ENCODE data around the gene CLCN2.

CLCN2 gene

DNA sequence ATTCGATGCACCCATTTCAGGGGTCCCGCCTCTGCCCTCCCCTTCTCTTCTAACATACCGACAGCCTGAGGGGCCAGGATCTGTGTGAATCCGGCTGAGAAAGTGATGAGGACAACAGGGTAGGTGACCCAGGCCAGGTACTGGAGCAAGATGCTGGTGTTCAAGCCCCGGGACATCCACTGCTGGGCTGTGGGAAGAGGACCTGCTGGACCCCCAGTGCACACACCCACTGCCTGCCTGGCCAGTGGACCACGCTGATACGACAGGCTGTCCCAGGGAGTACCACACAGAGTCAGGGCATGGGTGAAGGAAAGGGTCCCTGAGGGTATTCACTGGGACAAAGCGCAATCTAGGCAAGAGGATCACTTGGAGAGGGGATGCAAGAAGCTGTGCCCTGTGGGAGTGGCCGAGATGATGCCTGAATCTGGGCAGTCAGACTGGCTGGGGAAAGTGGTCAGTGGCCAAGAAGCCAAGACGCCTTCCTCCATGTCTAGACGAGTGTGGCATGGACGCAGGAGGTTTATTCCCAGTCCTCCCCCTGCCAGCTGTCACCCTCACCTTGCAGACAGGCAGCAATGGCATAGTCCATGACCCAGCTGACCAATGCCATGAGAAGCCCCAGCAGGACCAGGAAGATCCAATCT lies 3.2 kb downstream of the CLCN2 start:
- Histone ChIP-seq H3K4me1 (ENCODE audit: insufficient read depth, poor library complexity, severe bottlenecking) (no peaks in the 10 kb centered on the region), H3K27me3 (ENCODE audit: insufficient read depth, poor library complexity, severe bottlenecking) (no peaks in the 10 kb centered on the region), H3K4me3 (ENCODE audit: severe bottlenecking) (no peak overlapping the region), H3K27ac (ENCODE audit: poor library complexity, severe bottlenecking) (no peak overlapping the region), H3K9me3 (ENCODE audit: severe bottlenecking) (no peaks in the 10 kb centered on the region), H3K36me3 (ENCODE audit: low read depth) (peaks cover 14% of the 10 kb centered on the region)
- DNase-seq (ENCODE audit: low spot score) (peak; percentile 47), ATAC-seq (ENCODE audit: low read depth) (no peak)
- TF ChIP-seq, protein P1, sequence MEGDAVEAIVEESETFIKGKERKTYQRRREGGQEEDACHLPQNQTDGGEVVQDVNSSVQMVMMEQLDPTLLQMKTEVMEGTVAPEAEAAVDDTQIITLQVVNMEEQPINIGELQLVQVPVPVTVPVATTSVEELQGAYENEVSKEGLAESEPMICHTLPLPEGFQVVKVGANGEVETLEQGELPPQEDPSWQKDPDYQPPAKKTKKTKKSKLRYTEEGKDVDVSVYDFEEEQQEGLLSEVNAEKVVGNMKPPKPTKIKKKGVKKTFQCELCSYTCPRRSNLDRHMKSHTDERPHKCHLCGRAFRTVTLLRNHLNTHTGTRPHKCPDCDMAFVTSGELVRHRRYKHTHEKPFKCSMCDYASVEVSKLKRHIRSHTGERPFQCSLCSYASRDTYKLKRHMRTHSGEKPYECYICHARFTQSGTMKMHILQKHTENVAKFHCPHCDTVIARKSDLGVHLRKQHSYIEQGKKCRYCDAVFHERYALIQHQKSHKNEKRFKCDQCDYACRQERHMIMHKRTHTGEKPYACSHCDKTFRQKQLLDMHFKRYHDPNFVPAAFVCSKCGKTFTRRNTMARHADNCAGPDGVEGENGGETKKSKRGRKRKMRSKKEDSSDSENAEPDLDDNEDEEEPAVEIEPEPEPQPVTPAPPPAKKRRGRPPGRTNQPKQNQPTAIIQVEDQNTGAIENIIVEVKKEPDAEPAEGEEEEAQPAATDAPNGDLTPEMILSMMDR (IDR thresholded peaks at IDR 0.05; ENCODE audit: poor library complexity, severe bottlenecking): no peak

DNA sequence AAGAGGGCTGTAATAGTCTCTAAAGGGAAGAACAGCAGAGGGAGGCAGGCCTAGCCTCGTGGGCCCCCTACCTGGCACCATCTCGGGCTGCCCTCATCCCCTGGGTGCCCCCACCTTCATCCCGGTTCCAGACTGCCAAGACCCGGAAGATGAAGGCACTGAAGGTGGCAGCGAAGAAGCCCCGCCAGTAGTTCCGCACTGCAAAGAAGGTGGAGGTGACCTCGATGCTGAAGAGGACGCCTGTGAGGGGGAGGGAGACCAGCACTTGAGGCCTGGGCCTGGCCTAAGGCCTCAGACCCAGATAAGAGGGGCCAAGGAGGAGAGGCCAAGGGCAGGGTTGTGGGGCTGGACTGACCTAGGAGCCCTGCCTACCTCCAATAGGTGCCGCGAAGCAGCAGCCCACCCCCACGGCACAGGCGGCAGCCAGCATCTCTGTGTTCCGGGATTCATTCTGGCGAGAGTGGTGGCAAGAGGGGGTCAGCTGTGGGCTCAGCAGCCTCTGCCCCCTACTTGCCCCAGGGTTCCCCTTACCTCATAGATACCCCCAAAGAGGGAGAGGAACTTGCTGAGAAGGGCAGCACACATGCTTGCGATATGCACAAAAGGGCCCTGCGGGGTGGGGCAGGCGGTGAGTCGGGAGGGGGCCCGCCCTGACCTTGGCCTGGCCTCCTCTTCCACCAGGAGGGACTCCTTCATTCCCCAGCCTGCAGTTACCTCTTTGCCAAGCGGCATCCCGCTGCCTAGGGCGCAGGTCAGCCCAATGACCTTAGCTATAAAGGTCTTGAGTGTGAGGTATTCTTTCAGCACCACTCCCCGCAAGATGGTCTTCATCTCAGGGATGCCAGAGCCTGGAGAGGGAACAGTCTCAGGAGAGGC lies 3.9 kb downstream of the CLCN2 start:
- Histone ChIP-seq H3K27ac (ENCODE audit: poor library complexity, severe bottlenecking) (no peak overlapping the region), H3K4me1 (ENCODE audit: insufficient read depth, poor library complexity, severe bottlenecking) (no peaks in the 10 kb centered on the region), H3K27me3 (ENCODE audit: insufficient read depth, poor library complexity, severe bottlenecking) (no peaks in the 10 kb centered on the region), H3K4me3 (ENCODE audit: severe bottlenecking) (no peak overlapping the region), H3K9me3 (ENCODE audit: severe bottlenecking) (no peaks in the 10 kb centered on the region), H3K36me3 (ENCODE audit: low read depth) (peaks cover 21% of the 10 kb centered on the region)
- TF ChIP-seq, protein P1 (IDR thresholded peaks at IDR 0.05; ENCODE audit: poor library complexity, severe bottlenecking): no peak
- no peak for ATAC-seq (ENCODE audit: low read depth)
- peak; percentile 46 for DNase-seq (ENCODE audit: low spot score)

DNA sequence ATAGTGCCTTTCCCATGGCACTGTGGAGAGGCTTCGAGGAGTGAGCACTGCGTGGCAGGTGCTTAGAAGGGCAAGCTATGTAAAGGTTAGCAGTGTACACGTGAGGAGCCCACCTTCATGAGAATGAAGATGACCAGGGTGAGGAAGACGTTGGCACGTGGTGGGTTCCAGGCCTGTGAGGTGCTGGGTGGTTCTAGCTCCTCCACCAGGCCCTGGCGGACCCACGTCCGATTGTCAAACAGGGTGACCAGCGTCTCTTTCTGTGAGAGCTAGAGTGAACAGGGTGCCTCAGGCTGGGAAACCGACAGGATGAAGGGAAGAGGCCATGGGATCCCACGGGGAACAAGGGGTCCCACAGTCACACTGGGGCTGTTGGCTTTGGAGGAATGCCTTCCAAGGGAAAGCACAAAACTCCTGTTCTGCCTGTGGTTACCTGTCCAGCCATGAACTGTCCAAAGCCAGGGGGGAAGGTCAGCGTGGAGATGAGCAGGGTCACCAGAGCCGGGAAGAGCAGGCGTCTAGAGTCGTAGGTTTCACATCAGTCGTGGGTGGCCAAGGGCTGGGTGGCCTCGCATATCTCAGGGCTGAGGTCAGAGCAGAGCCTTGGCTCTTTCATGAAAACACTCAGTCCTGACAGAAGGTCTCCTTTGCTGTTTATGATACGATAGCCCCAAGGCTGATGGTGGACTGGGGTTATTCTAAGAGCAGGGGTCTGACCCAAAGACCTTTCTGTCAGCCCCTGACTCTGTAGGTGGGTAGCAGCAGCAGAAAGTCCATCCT lies 6.0 kb downstream of the CLCN2 start:
- TF ChIP-seq, protein P1 (IDR thresholded peaks at IDR 0.05; ENCODE audit: poor library complexity, severe bottlenecking): no peak

DNA sequence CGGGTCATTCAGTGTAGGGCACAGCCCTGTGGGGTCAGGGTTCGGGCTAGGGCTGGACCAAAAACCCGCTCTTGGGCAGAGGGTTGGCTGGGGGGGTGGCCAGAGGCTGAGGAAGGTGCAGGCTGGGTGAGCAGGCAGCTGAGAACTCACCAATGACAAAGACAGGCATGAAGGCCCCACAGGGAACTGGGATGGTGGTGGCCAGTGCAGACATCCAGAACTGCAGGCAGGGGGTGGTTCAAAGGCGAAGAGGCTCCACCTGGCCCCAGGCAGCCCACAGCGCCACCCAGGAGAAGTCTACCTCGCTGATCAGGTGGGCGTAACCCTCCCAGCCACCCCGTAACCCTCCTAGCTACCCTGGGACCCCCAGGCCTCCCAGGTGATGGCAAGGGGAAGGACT lies 6.7 kb downstream of the CLCN2 start:
- peaks cover 26% of the 10 kb centered on the region for H3K36me3 ChIP-seq (ENCODE audit: low read depth)
- H3K27me3 ChIP-seq (ENCODE audit: insufficient read depth, poor library complexity, severe bottlenecking): no peaks in the 10 kb centered on the region
- H3K4me1 ChIP-seq (ENCODE audit: insufficient read depth, poor library complexity, severe bottlenecking): no peaks in the 10 kb centered on the region
- DNase-seq (ENCODE audit: low spot score): peak; percentile 44
- no peak overlapping the region for H3K4me3 ChIP-seq (ENCODE audit: severe bottlenecking)
- TF ChIP-seq, protein P1 (IDR thresholded peaks at IDR 0.05; ENCODE audit: poor library complexity, severe bottlenecking): no peak
- H3K9me3 ChIP-seq (ENCODE audit: severe bottlenecking): no peaks in the 10 kb centered on the region
- no peak overlapping the region for H3K27ac ChIP-seq (ENCODE audit: poor library complexity, severe bottlenecking)
- ATAC-seq (ENCODE audit: low read depth): no peak

More for the DNA sequence above, 6.0 kb downstream of the CLCN2 start:
- ATAC-seq (ENCODE audit: low read depth) (no peak), DNase-seq (ENCODE audit: low spot score) (peak; percentile 34)
- Histone ChIP-seq H3K4me3 (ENCODE audit: severe bottlenecking) (no peak overlapping the region), H3K27me3 (ENCODE audit: insufficient read depth, poor library complexity, severe bottlenecking) (no peaks in the 10 kb centered on the region), H3K36me3 (ENCODE audit: low read depth) (peaks cover 26% of the 10 kb centered on the region), H3K4me1 (ENCODE audit: insufficient read depth, poor library complexity, severe bottlenecking) (no peaks in the 10 kb centered on the region), H3K27ac (ENCODE audit: poor library complexity, severe bottlenecking) (no peak overlapping the region), H3K9me3 (ENCODE audit: severe bottlenecking) (no peaks in the 10 kb centered on the region)

Measured in RWPE2 (cell line).